LNCaP clone FGC (cell line): Measurements from ENCODE around the gene PHC2.

Experiments used
- DNase-seq: peaks from one replicate; pipeline ENCODE4 v3.0.0-alpha.2; 2011; ENCODE audit warnings: low read depth
- H3K4me3 ChIP-seq: 2 replicates; pipeline ENCODE4 v1.5.1; 2011; ENCODE audit warnings: mild to moderate bottlenecking, low read depth, low read length, control low read depth
- CTCF ChIP-seq: IDR thresholded peaks from 2 replicates; pipeline ENCODE4 v1.5.1; 2012; ENCODE audit warnings: mild to moderate bottlenecking; ENCODE audit not compliant: control insufficient read depth, insufficient read depth; ENCODE audit errors: extremely low read depth

Gene PHC2

GRCh38 chr1:33462405-33463164 lies 31.7 kb upstream of the PHC2 start:
- no peak for DNase-seq
- TF ChIP-seq CTCF = no peak
- no peak overlapping the region for H3K4me3 ChIP-seq

- TF ChIP-seq CTCF = no peak
- no peak for DNase-seq
- no peak overlapping the region for H3K4me3 ChIP-seq
Measured at GRCh38 chr1:33460947-33461629, 30.2 kb upstream of the PHC2 start.

DNA sequence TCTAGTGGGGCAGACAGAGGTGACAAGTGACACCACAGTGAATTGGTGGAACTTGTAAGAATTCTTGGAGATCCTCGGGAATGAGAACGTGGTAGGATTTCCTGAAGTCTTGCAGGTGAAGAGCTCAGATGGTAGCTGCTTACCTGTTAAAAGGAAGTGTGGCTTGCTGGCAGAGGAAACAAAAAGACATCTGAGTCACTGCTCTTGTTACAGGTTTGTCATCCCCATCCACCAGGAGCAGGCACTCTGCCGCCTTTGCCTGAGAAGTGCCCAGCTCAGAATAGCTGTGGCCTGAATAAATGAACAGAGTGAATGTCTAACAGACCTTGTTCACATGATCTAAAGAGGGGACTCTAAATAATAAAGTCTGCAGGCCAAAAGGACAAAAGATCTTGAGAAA lies 29.2 kb upstream of the PHC2 start:
- no peak overlapping the region for H3K4me3 ChIP-seq
- DNase-seq = no peak
- TF ChIP-seq CTCF = no peak

DNA sequence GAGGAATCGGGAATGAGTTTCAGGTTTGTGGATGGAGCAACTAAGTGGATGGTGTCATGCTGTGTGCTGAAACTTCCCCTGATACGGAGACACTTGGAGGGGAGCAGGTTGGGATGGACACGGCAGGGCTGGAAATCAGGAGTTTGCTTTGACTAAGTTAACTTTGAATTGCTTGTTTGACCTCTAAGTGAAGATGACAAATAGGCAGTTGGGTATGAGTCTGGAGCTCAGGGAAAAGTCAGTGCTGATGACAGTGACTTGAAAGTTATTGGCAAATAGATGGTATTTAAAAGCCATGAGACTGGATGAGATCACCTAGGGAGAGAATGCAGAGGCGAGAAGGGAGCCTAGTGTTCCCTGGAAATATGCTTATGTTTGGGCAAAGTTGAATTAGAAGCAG lies 28.8 kb upstream of the PHC2 start:
- no peak for TF ChIP-seq CTCF
- DNase-seq = no peak
- H3K4me3 ChIP-seq = no peak overlapping the region

- no peak for TF ChIP-seq CTCF
- no peak for DNase-seq
- no peak overlapping the region for H3K4me3 ChIP-seq
Measured at GRCh38 chr1:33456502-33456886, 25.6 kb upstream of the PHC2 start.

GRCh38 chr1:33455539-33456501 lies 24.9 kb upstream of the PHC2 start:
- no peak overlapping the region for H3K4me3 ChIP-seq
- DNase-seq = peak; percentile 79
- peak; percentile 96 for TF ChIP-seq CTCF
